Femur (tissue), 1 donor: ENCODE results near the gene KLF7.
A peak's percentile ranks its signal among the peaks of the same experiment; 100 is the strongest.

ENCODE experiments used
- DNase-seq: peaks from one replicate; pipeline ENCODE4 v3.0.0-alpha.2; 2017

Gene KLF7

GRCh38 chr2:207148020-207148419 lies 17.7 kb downstream of the KLF7 start:
- DNase-seq = no peak

GRCh38 chr2:207144173-207144785 lies 21.5 kb downstream of the KLF7 start:
- DNase-seq = no peak

GRCh38 chr2:207143215-207144172 lies 22.3 kb downstream of the KLF7 start:
- peak; percentile 81 for DNase-seq

GRCh38 chr2:207142461-207142860 lies 23.3 kb downstream of the KLF7 start:
- no peak for DNase-seq

- no peak for DNase-seq
Observed at GRCh38 chr2:207141386-207141785, 24.4 kb downstream of the KLF7 start.

- DNase-seq = no peak
Observed at GRCh38 chr2:207140265-207140664, 25.5 kb downstream of the KLF7 start.

- no peak for DNase-seq
Observed at GRCh38 chr2:207139552-207139951, 26.2 kb downstream of the KLF7 start.

GRCh38 chr2:207138627-207139297 lies 27.0 kb downstream of the KLF7 start:
- DNase-seq = no peak

- no peak for DNase-seq
Observed at GRCh38 chr2:207137596-207138337, 28.0 kb downstream of the KLF7 start.

GRCh38 chr2:207136874-207137273 lies 28.9 kb downstream of the KLF7 start:
- no peak for DNase-seq

- DNase-seq = no peak
Observed at GRCh38 chr2:207135801-207136457, 29.8 kb downstream of the KLF7 start.

- no peak for DNase-seq
Observed at GRCh38 chr2:207135340-207135739, 30.4 kb downstream of the KLF7 start.

- DNase-seq = peak; percentile 89
Observed at GRCh38 chr2:207133820-207134519, 31.8 kb downstream of the KLF7 start.

GRCh38 chr2:207133458-207133819 lies 32.3 kb downstream of the KLF7 start:
- DNase-seq = peak; percentile 36

- DNase-seq = no peak
Observed at GRCh38 chr2:207132019-207132418, 33.7 kb downstream of the KLF7 start.

- DNase-seq = no peak
Observed at GRCh38 chr2:207131594-207131993, 34.2 kb downstream of the KLF7 start.

GRCh38 chr2:207130958-207131521 lies 34.7 kb downstream of the KLF7 start:
- DNase-seq = no peak

- DNase-seq = no peak
Observed at GRCh38 chr2:207129821-207130220, 35.9 kb downstream of the KLF7 start.

- DNase-seq = no peak
Observed at GRCh38 chr2:207128867-207129266, 36.9 kb downstream of the KLF7 start.

GRCh38 chr2:207126724-207127308 lies 38.9 kb downstream of the KLF7 start:
- no peak for DNase-seq
